Fibroblast of skin of right quadriceps (primary cell): ENCODE results near the gene CYBC1.
"Not testable (repeated sequence)": the region's sequence is repeated elsewhere in the genome, so short reads cannot be mapped to it uniquely, and the experiment has no call there.

ENCODE experiments used
- DNase-seq: peaks from one replicate; pipeline ENCODE4 v3.0.0-alpha.2; 2013

Gene CYBC1

GRCh38 chr17:82477934-82478333 lies 27.4 kb upstream of the CYBC1 start:
- DNase-seq, result no peak

- DNase-seq, result peak; percentile 36
Measured at GRCh38 chr17:82475458-82475857, 24.9 kb upstream of the CYBC1 start.

GRCh38 chr17:82474223-82475010 lies 23.9 kb upstream of the CYBC1 start:
- DNase-seq, result no peak

GRCh38 chr17:82470065-82470464 lies 19.5 kb upstream of the CYBC1 start:
- DNase-seq, result no peak

- DNase-seq, result no peak
Measured at GRCh38 chr17:82468692-82469091, 18.1 kb upstream of the CYBC1 start.

- no peak for DNase-seq
Measured at GRCh38 chr17:82465023-82465603, 14.6 kb upstream of the CYBC1 start.

GRCh38 chr17:82464567-82464929 lies 14.0 kb upstream of the CYBC1 start:
- no peak for DNase-seq

- DNase-seq, result no peak
Measured at GRCh38 chr17:82463925-82464566, 13.5 kb upstream of the CYBC1 start.

GRCh38 chr17:82463391-82463790 lies 12.8 kb upstream of the CYBC1 start:
- no peak for DNase-seq

- no peak for DNase-seq
Measured at GRCh38 chr17:82461827-82462524, 11.4 kb upstream of the CYBC1 start.

- not testable (repeated sequence) for DNase-seq
Measured at GRCh38 chr17:82459936-82460335, 9.4 kb upstream of the CYBC1 start.

- DNase-seq, result no peak
Measured at GRCh38 chr17:82458885-82459424, 8.4 kb upstream of the CYBC1 start.

GRCh38 chr17:82458179-82458884 lies 7.8 kb upstream of the CYBC1 start, which contains the start of gene NARF:
Gene NARF, plus strand, starts transcription at chr17:82458741. Its CDS starts 63 bp downstream, at chr17:82458804.
- DNase-seq, result peak; percentile 99

- DNase-seq, result no peak
Measured at GRCh38 chr17:82457929-82458178, 7.3 kb upstream of the CYBC1 start.

GRCh38 chr17:82457073-82457928 lies 6.7 kb upstream of the CYBC1 start:
- DNase-seq, result no peak

GRCh38 chr17:82453706-82454105 lies 3.2 kb upstream of the CYBC1 start:
- not testable (repeated sequence) for DNase-seq

- DNase-seq, result not testable (repeated sequence)
Measured at GRCh38 chr17:82453151-82453550, 2.6 kb upstream of the CYBC1 start.

- DNase-seq, result no peak
Measured at GRCh38 chr17:82452162-82452561, 1.6 kb upstream of the CYBC1 start.

- DNase-seq, result no peak
Measured at GRCh38 chr17:82449883-82450356, 632 bp downstream of the CYBC1 start.

- DNase-seq, result no peak
Measured at GRCh38 chr17:82449131-82449882, 1.2 kb downstream of the CYBC1 start.

GRCh38 chr17:82447876-82448275 lies 2.7 kb downstream of the CYBC1 start:
- no peak for DNase-seq
